ENCODE results near the gene TRPM2.
"Not testable (repeated sequence)": the region's sequence is repeated elsewhere in the genome, so short reads cannot be mapped to it uniquely, and the experiment has no call there.

The TRPM2 gene

DNA sequence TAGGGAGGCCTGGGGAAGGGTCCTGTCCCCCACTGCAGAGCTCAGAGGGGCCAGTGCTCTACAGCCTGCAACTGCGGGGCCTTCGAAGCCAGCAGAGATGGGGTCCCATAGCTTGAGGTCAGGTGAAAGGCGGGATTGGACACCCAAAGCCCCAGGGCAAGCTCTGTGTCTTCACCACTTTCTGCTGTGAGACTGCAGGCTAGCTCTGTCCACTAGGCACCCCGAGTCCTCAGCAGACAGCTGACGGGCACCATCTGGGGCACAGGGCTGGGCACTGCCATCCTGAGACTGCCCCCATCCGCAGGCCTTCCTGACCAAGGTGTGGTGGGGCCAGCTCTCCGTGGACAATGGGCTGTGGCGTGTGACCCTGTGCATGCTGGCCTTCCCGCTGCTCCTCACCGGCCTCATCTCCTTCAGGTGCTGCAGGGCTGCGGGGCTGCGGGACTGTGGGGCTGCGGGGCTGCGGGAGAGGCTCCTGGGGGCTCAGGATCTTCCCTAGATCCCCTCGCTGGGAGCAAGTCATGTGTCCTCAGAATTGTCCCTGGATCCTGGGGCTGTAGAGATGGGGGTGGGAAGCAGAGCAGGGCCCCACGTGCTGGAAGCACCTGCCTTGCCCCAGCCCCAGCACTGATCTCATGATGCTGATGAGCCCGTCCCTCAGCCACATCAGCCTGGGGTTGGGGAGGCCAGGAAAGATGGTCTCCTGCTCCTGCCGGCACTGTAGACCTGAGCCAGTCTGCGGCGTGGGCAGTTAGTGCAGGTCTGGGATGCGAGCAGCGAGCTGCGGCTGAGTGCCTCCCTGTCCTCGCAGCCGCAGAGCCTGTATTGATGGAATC lies 46.8 kb downstream of the TRPM2 start:
- peak; percentile 53 for DNase-seq (ENCODE audit: low spot score)
- no peak overlapping the region for H3K27ac ChIP-seq
- no peak overlapping the region for H3K4me3 ChIP-seq
- no peak for TF ChIP-seq CTCF (IDR thresholded peaks at IDR 0.05)

- no peak overlapping the region for H3K27ac ChIP-seq
- DNase-seq (ENCODE audit: low spot score): peak; percentile 46
- H3K4me3 ChIP-seq: no peak overlapping the region
- TF ChIP-seq CTCF (IDR thresholded peaks at IDR 0.05): no peak
These were observed 47.5 kb downstream of the TRPM2 start for GRCh38 chr21:44400791-44401385.

DNA sequence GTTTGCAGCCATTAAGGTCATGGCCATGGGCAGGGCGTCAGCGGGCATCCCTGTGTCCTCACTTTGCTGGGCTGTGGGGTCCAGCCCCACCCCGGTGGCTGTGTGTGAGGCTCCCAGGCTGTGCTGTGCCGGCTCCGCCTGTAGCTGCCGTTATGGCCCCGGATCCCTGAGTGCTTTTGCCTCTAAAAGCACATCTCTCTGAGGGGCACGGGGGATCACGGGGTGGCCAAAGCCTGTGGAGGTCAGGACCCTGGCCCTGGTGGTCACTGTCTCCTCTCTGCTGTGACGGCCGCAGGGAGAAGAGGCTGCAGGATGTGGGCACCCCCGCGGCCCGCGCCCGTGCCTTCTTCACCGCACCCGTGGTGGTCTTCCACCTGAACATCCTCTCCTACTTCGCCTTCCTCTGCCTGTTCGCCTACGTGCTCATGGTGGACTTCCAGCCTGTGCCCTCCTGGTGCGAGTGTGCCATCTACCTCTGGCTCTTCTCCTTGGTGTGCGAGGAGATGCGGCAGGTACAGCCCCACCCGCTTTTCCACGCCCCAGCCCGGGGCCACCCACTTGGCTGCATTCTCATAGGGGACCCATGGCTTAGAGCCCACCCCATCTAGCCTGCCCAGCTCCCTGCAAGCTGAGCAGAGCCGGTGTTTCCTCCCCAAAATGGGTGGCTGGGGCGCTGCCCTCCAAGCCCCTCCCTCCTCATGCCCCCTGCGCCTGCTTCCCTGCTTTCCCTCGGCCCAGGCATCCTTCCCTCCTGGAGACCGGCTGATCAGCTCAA lies 48.2 kb downstream of the TRPM2 start:
- peak; percentile 66 for DNase-seq (ENCODE audit: low spot score)
- Histone ChIP-seq H3K4me3 (no peak overlapping the region), H3K27ac (no peak overlapping the region)
- TF ChIP-seq CTCF (IDR thresholded peaks at IDR 0.05): no peak

GRCh38 chr21:44402323-44403105 lies 49.1 kb downstream of the TRPM2 start:
- TF ChIP-seq CTCF (IDR thresholded peaks at IDR 0.05): no peak
- peak; percentile 61 for DNase-seq (ENCODE audit: low spot score)
- Histone ChIP-seq H3K4me3 (no peak overlapping the region), H3K27ac (no peak overlapping the region)

- no peak for TF ChIP-seq CTCF (IDR thresholded peaks at IDR 0.05)
- no peak overlapping the region for H3K4me3 ChIP-seq
- DNase-seq (ENCODE audit: low spot score): no peak
- H3K27ac ChIP-seq: no peak overlapping the region
These were observed 49.9 kb downstream of the TRPM2 start for GRCh38 chr21:44403106-44404020.

DNA sequence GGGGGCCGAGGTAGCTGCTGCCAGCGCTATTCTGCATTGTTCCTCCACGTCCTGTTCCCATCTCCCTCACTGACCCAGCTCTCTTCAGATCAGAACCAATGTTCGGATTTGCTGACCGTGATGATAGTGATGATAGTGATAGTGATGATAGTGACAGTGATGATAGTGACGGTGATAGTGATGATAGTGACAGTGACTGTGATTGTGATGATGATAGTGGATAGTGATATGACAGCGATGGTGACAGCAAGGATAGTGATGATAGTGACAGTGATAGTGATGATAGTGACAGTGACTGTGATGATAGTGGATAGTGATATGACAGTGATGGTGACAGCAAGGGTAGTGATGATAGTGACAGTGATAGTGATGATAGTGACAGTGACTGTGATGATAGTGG lies 51.1 kb downstream of the TRPM2 start:
- H3K27ac ChIP-seq; DNase-seq (ENCODE audit: low spot score); H3K4me3 ChIP-seq: not testable (repeated sequence)

Measured in coronary artery (tissue), 2 donors.